DMS53 treated with DMSO at 0.1 percent for 48 hours (cell line): ENCODE results near the gene EFHD1.
A peak's percentile ranks its signal among the peaks of the same experiment; 100 is the strongest.
"Not testable (repeated sequence)": the region's sequence is repeated elsewhere in the genome, so short reads cannot be mapped to it uniquely, and the experiment has no call there.

ENCODE experiments used
- DNase-seq: peaks from one replicate; lab custom pipeline; 2025; ENCODE audit not compliant: unreplicated experiment; lab: John Stamatoyannopoulos, UW

Gene EFHD1

GRCh38 chr2:232689152-232689910 lies 55.9 kb downstream of the EFHD1 start:
- DNase-seq = no peak

GRCh38 chr2:232691117-232691516 lies 57.7 kb downstream of the EFHD1 start:
- DNase-seq = not testable (repeated sequence)

- DNase-seq = no peak
Measured at GRCh38 chr2:232693344-232693743, 59.9 kb downstream of the EFHD1 start.

GRCh38 chr2:232696609-232697058 lies 63.2 kb downstream of the EFHD1 start:
- no peak for DNase-seq

- DNase-seq = peak; percentile 85
Measured at GRCh38 chr2:232697059-232697806, 63.8 kb downstream of the EFHD1 start, which contains the start of gene GIGYF2. Gene GIGYF2, plus strand, starts transcription at chr2:232697331. Its CDS starts 37,867 bp downstream, at chr2:232735198.

GRCh38 chr2:232697807-232698110 lies 64.4 kb downstream of the EFHD1 start:
- DNase-seq = no peak

GRCh38 chr2:232698556-232699091 lies 65.2 kb downstream of the EFHD1 start:
- DNase-seq = no peak

GRCh38 chr2:232699110-232699509 lies 65.7 kb downstream of the EFHD1 start:
- no peak for DNase-seq

GRCh38 chr2:232700154-232700553 lies 66.8 kb downstream of the EFHD1 start:
- no peak for DNase-seq

- DNase-seq = no peak
Measured at GRCh38 chr2:232707076-232707475, 73.7 kb downstream of the EFHD1 start.

GRCh38 chr2:232713505-232713904 lies 80.1 kb downstream of the EFHD1 start:
- DNase-seq = no peak

GRCh38 chr2:232714969-232715368 lies 81.6 kb downstream of the EFHD1 start:
- DNase-seq = no peak

GRCh38 chr2:232720056-232720455 lies 86.7 kb downstream of the EFHD1 start:
- not testable (repeated sequence) for DNase-seq

- DNase-seq = no peak
Measured at GRCh38 chr2:232721261-232721660, 87.9 kb downstream of the EFHD1 start.

GRCh38 chr2:232721882-232722281 lies 88.5 kb downstream of the EFHD1 start:
- DNase-seq = no peak

GRCh38 chr2:232723027-232723426 lies 89.6 kb downstream of the EFHD1 start:
- no peak for DNase-seq

GRCh38 chr2:232728785-232729184 lies 95.4 kb downstream of the EFHD1 start:
- no peak for DNase-seq

GRCh38 chr2:232731470-232731869 lies 98.1 kb downstream of the EFHD1 start:
- DNase-seq = no peak
